GM23338 (cell line): ENCODE measurements around the gene GAPVD1. TPM values are rescaled to one million over a fixed set of nuclear protein-coding genes. Genes with fewer than 3 reads are reported as not detected.

Source experiments
- ATAC-seq: fragments of 200-7000 bp; cut with Tn5 transposase; 3 replicates; pipeline ENCODE4 v1.9.1; 2020
- DNase-seq: peaks from one replicate; pipeline ENCODE4 v3.0.0-alpha.2; 2015; ENCODE audit warnings: low spot score
- H2AFZ ChIP-seq: fragments of 200-600 bp; sonication (generic); 2 replicates; pipeline ENCODE4 v1.8.0; 2016; ENCODE audit warnings: antibody characterized with exemption, mild to moderate bottlenecking, moderate library complexity
- H3F3A ChIP-seq: fragments of 200-600 bp; sonication (generic); replicated peaks from 2 replicates; pipeline ENCODE4 v1.8.0; 2017; ENCODE audit warnings: antibody characterized with exemption, mixed run types, low read depth
- H3K27ac ChIP-seq: fragments of 200-600 bp; sonication (generic); 2 replicates; pipeline ENCODE4 v1.6.1; 2016; ENCODE audit warnings: low read depth
- H3K27me3 ChIP-seq: fragments of 200-600 bp; sonication (generic); 2 replicates; pipeline ENCODE4 v1.8.0; 2016; ENCODE audit warnings: mild to moderate bottlenecking, mixed run types, moderate library complexity; ENCODE audit not compliant: insufficient read depth
- H3K36me3 ChIP-seq: fragments of 200-600 bp; sonication (generic); 2 replicates; pipeline ENCODE4 v1.8.0; 2016; ENCODE audit warnings: mild to moderate bottlenecking; ENCODE audit not compliant: insufficient read depth
- H3K4me1 ChIP-seq: fragments of 200-600 bp; sonication (generic); 2 replicates; pipeline ENCODE4 v1.8.0; 2016; ENCODE audit warnings: mild to moderate bottlenecking, moderate library complexity; ENCODE audit not compliant: insufficient read depth
- H3K4me2 ChIP-seq: fragments of 200-600 bp; sonication (generic); 2 replicates; pipeline ENCODE4 v1.7.1; 2017; ENCODE audit warnings: mixed run types
- H3K4me3 ChIP-seq: fragments of 200-600 bp; sonication (generic); 2 replicates; pipeline ENCODE4 v1.6.1; 2016; ENCODE audit warnings: mixed run types
- H3K79me2 ChIP-seq: fragments of 200-600 bp; sonication (generic); replicated peaks from 2 replicates; pipeline ENCODE4 v1.8.0; 2017; ENCODE audit warnings: mild to moderate bottlenecking; ENCODE audit not compliant: insufficient read depth
- H3K9me2 ChIP-seq: fragments of 200-600 bp; sonication (generic); 2 replicates; pipeline ENCODE4 v1.8.0; 2017; ENCODE audit not compliant: insufficient read depth
- H4K20me1 ChIP-seq: fragments of 200-600 bp; sonication (generic); replicated peaks from 2 replicates; pipeline ENCODE4 v1.8.0; 2017; ENCODE audit warnings: mild to moderate bottlenecking; ENCODE audit not compliant: insufficient read depth
- H3K27ac Mint-ChIP-seq: 2 replicates; pipeline ENCODE4 v1.8.0; 2020; ENCODE audit warnings: inconsistent platforms, mild to moderate bottlenecking, moderate library complexity, mixed read lengths
- H3K27me3 Mint-ChIP-seq: 3 replicates; pipeline ENCODE4 v1.8.0; 2022; ENCODE audit warnings: low read depth, mild to moderate bottlenecking, moderate library complexity, mixed read lengths, inconsistent platforms; ENCODE audit not compliant: insufficient read depth, poor library complexity
- H3K36me3 Mint-ChIP-seq: 3 replicates; pipeline ENCODE4 v1.8.0; 2021; ENCODE audit warnings: low read depth, mild to moderate bottlenecking, inconsistent platforms, moderate library complexity, mixed read lengths
- H3K4me1 Mint-ChIP-seq: 3 replicates; pipeline ENCODE4 v1.8.0; 2020; ENCODE audit warnings: mild to moderate bottlenecking, inconsistent platforms, mixed read lengths
- H3K4me3 Mint-ChIP-seq: 3 replicates; pipeline ENCODE4 v1.8.0; 2021; ENCODE audit warnings: moderate library complexity, mild to moderate bottlenecking, inconsistent platforms, mixed read lengths
- H3K9me3 Mint-ChIP-seq: 3 replicates; pipeline ENCODE4 v1.8.0; 2020; ENCODE audit warnings: moderate library complexity, mild to moderate bottlenecking, inconsistent platforms, mixed read lengths
- EZH2 ChIP-seq: fragments of 200-600 bp; sonication (generic); IDR thresholded peaks from one replicate; pipeline ENCODE4 v1.8.0; 2017; ENCODE audit warnings: antibody characterized with exemption, mild to moderate bottlenecking, low read depth; ENCODE audit not compliant: unreplicated experiment
- EZH2phosphoT487 ChIP-seq: fragments of 200-600 bp; sonication (generic); IDR thresholded peaks from one replicate; pipeline ENCODE4 v1.8.1; 2018; ENCODE audit warnings: antibody characterized with exemption; ENCODE audit not compliant: unreplicated experiment
- JUNB ChIP-seq: IDR thresholded peaks from one replicate; pipeline ENCODE4 v1.6.1; 2016; ENCODE audit warnings: antibody characterized with exemption; ENCODE audit not compliant: unreplicated experiment
- NANOG ChIP-seq: IDR thresholded peaks from 2 replicates; pipeline ENCODE4 v1.6.1; 2016; ENCODE audit warnings: antibody characterized with exemption, borderline replicate concordance
- POLR2AphosphoS5 ChIP-seq: IDR thresholded peaks from 2 replicates; pipeline ENCODE4 v1.6.1; 2016; ENCODE audit warnings: antibody characterized with exemption, low read depth
- STAT1 ChIP-seq: IDR thresholded peaks from one replicate; pipeline ENCODE4 v1.6.1; 2016; ENCODE audit warnings: antibody characterized with exemption; ENCODE audit not compliant: unreplicated experiment
- ZNF114 ChIP-seq: fragments of 250-450 bp; sonication (Bioruptor Pico); IDR thresholded peaks from 2 replicates; pipeline ENCODE4 v1.5.0; 2020; ENCODE audit warnings: mild to moderate bottlenecking, moderate library complexity
- ZNF331 ChIP-seq: fragments of 250-450 bp; sonication (Bioruptor Pico); IDR thresholded peaks from 2 replicates; pipeline ENCODE4 v1.5.0; 2020; ENCODE audit warnings: low read depth, mild to moderate bottlenecking, moderate library complexity
- polyA plus RNA-seq: library from polyadenylated mRNA; unstranded; fragments of >200 nt; fragmentation: Nextera tagmentation; extraction: Ambion mirVana; gene quantifications from 2 replicates; pipeline ENCODE4 v1.2.1, GENCODE V29; 2016
- total RNA-seq: library from RNA; depleted of rRNA; stranded (reverse); fragments of >200 nt; shearing (Covaris generic); gene quantifications from 2 replicates; pipeline ENCODE4 v1.2.3, GENCODE V29; 2014
- TF ChIP-seq, protein P1 (sequence below), 2 experiments: fragments of 200-600 bp in 1 of 2; sonication (generic) in 1 of 2; conservative IDR thresholded peaks; 2 replicates each; pipeline versions ENCODE4 v1.5.1 to v1.6.1; 2016 to 2017; ENCODE audit warnings: antibody characterized with exemption in 2 of 2, low read depth in 2 of 2, mild to moderate bottlenecking in 2 of 2, moderate library complexity in 1 of 2
- TF ChIP-seq, protein P2 (sequence below): IDR thresholded peaks from one replicate; pipeline ENCODE4 v1.6.1; 2018; ENCODE audit warnings: antibody characterized with exemption; ENCODE audit not compliant: unreplicated experiment

GAPVD1 gene
- total and polyA plus RNA-seq, 2 experiments from 2014 or later: 19.2 to 34.6 TPM

DNA sequence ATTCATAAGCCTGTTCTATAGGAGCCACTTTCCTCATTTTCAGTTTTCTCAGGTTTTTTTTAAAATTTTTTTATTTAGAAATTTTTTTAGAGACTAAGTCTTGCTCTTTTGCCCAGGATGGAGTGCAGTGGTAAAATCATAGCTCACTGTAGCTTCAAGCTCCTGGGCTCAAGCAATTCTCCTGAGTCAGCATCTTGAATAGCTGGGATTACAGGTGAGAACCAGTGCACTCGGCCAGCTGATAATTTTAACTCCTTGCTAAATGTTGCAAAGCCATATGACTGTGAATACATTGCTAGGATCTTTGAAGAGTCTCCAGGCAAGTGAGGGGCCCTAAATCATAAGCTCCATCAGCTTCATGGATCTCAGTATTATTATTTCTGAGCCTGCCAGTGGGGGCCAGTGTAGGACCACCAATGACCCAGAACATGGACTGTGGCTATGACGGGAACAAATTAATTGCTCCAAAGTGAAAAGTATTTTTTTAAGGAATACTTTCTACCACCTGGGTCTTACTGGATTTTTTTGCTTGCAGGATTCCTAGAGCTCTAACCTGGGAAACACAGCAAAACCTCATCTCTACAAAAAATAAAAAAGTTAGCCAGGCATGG, 5.7 kb upstream of the GAPVD1 start:
- no peak for TF ChIP-seq STAT1
- TF ChIP-seq, protein P1, sequence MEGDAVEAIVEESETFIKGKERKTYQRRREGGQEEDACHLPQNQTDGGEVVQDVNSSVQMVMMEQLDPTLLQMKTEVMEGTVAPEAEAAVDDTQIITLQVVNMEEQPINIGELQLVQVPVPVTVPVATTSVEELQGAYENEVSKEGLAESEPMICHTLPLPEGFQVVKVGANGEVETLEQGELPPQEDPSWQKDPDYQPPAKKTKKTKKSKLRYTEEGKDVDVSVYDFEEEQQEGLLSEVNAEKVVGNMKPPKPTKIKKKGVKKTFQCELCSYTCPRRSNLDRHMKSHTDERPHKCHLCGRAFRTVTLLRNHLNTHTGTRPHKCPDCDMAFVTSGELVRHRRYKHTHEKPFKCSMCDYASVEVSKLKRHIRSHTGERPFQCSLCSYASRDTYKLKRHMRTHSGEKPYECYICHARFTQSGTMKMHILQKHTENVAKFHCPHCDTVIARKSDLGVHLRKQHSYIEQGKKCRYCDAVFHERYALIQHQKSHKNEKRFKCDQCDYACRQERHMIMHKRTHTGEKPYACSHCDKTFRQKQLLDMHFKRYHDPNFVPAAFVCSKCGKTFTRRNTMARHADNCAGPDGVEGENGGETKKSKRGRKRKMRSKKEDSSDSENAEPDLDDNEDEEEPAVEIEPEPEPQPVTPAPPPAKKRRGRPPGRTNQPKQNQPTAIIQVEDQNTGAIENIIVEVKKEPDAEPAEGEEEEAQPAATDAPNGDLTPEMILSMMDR (conservative IDR thresholded peaks at IDR 0.05; ENCODE audit: low read depth in 2 of 2): peak; percentile 63 to 76
- Mint-ChIP-seq H3K4me1 (no peaks in the 10 kb centered on the region), H3K36me3 (no peaks in the 10 kb centered on the region; the same call in 2 of the 3 replicates), H3K9me3 (no peaks in the 10 kb centered on the region), H3K27ac (no peak overlapping the region), H3K27me3 (peaks cover 8% of the 10 kb centered on the region), H3K4me3 (no peak overlapping the region)
- no peaks in the 10 kb centered on the region for H3K4me1 ChIP-seq
- no peaks in the 10 kb centered on the region for H4K20me1 ChIP-seq
- no peak overlapping the region for H2AFZ ChIP-seq
- H3K4me3 ChIP-seq: no peak overlapping the region
- DNase-seq (peak; percentile 46), ATAC-seq (peak; percentile 83)
- no peak overlapping the region for H3K27ac ChIP-seq
- H3K4me2 ChIP-seq: no peak overlapping the region
- no peaks in the 10 kb centered on the region for H3K79me2 ChIP-seq
- H3K9me2 ChIP-seq: peaks cover 3% of the 10 kb centered on the region; the same call in 1 of the 2 replicates
- no peaks in the 10 kb centered on the region for H3K27me3 ChIP-seq
- 0 out of 2 replicates have a peak, but pooled peaks cover 2% of the 10 kb centered on the region for H3F3A ChIP-seq
- no peaks in the 10 kb centered on the region for H3K36me3 ChIP-seq

DNA sequence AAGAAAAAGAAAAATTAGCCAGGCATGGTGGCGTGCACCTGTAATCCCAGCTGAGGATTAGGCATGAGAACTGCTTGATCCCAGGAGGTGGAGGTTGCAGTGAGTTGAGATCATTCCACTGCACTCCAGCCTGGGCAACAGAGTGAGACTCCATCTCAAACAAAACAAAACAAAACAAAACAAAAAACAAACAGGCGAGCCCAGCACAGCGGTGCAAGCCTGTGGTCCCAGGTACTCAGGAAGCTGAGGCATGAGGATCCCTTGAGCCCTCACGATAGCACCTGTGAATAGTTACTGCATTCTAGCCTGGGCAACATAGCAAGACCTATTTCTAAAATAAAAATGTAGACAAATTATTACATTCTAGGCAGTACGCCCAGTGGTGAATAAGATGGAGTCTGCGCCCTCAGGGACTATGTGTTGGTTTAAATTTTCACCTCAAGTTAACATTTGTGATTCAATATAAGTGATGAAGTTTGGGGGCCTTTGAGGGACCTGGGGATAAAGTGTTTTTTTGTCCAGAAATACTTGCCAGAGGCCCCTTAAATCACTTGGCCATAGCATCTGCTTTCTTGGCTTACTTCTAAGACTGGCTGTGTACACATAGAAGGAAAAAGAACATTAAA, 3.4 kb upstream of the GAPVD1 start:
- no peaks in the 10 kb centered on the region for H3K27me3 ChIP-seq
- Mint-ChIP-seq H3K27ac (no peak overlapping the region), H3K4me3 (no peak overlapping the region), H3K9me3 (no peaks in the 10 kb centered on the region), H3K36me3 (no peaks in the 10 kb centered on the region; the same call in 2 of the 3 replicates), H3K27me3 (peaks cover 15% of the 10 kb centered on the region), H3K4me1 (peaks cover 9% of the 10 kb centered on the region)
- H3K9me2 ChIP-seq: peaks cover 3% of the 10 kb centered on the region; the same call in 1 of the 2 replicates
- no peak overlapping the region for H2AFZ ChIP-seq
- peaks cover 15% of the 10 kb centered on the region for H3K79me2 ChIP-seq
- ATAC-seq: no peak
- H3K4me1 ChIP-seq: 0 out of 2 replicates have a peak, but pooled peaks cover 6% of the 10 kb centered on the region
- no peak overlapping the region for H3K27ac ChIP-seq
- H4K20me1 ChIP-seq: peaks cover 9% of the 10 kb centered on the region
- no peaks in the 10 kb centered on the region for H3K36me3 ChIP-seq
- no peak overlapping the region for H3K4me3 ChIP-seq
- 0 out of 2 replicates have a peak, but pooled peaks cover 5% of the 10 kb centered on the region for H3F3A ChIP-seq
- no peak for DNase-seq
- H3K4me2 ChIP-seq: no peak overlapping the region
- TF ChIP-seq, protein P2, sequence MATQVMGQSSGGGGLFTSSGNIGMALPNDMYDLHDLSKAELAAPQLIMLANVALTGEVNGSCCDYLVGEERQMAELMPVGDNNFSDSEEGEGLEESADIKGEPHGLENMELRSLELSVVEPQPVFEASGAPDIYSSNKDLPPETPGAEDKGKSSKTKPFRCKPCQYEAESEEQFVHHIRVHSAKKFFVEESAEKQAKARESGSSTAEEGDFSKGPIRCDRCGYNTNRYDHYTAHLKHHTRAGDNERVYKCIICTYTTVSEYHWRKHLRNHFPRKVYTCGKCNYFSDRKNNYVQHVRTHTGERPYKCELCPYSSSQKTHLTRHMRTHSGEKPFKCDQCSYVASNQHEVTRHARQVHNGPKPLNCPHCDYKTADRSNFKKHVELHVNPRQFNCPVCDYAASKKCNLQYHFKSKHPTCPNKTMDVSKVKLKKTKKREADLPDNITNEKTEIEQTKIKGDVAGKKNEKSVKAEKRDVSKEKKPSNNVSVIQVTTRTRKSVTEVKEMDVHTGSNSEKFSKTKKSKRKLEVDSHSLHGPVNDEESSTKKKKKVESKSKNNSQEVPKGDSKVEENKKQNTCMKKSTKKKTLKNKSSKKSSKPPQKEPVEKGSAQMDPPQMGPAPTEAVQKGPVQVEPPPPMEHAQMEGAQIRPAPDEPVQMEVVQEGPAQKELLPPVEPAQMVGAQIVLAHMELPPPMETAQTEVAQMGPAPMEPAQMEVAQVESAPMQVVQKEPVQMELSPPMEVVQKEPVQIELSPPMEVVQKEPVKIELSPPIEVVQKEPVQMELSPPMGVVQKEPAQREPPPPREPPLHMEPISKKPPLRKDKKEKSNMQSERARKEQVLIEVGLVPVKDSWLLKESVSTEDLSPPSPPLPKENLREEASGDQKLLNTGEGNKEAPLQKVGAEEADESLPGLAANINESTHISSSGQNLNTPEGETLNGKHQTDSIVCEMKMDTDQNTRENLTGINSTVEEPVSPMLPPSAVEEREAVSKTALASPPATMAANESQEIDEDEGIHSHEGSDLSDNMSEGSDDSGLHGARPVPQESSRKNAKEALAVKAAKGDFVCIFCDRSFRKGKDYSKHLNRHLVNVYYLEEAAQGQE: no peak
- no peak for TF ChIP-seq ZNF114 (CRISPR knock-in tag)
- no peak for TF ChIP-seq EZH2phosphoT487
- TF ChIP-seq NANOG: no peak
- TF ChIP-seq, protein P1 (conservative IDR thresholded peaks at IDR 0.05; ENCODE audit: low read depth in 2 of 2): no peak
- no peak for TF ChIP-seq EZH2
- no peak for TF ChIP-seq JUNB
- no peak for TF ChIP-seq POLR2AphosphoS5
- TF ChIP-seq ZNF331 (CRISPR knock-in tag): no peak
- no peak for TF ChIP-seq STAT1
